HepG2 (cell line): ENCODE results near the gene CRADD. TPM values are rescaled to one million over a fixed set of nuclear protein-coding genes. Genes with fewer than 3 reads are reported as not detected.
A peak's percentile ranks its signal among the peaks of the same experiment; 100 is the strongest.

Experiments used
- ATAC-seq: fragments of 200-7000 bp; cut with Tn5 transposase; 3 replicates; pipeline ENCODE4 v1.9.1; 2020; ENCODE audit warnings: mild to moderate bottlenecking, moderate library complexity
- BruUV-seq: library from RNA; stranded (reverse); fragments of 400-500 nt; replicated peaks from 2 replicates; lab custom pipeline; 2021; lab: Mats Ljungman, UMichigan
- CTCF ChIA-PET: fragments of 300-600 bp; formaldehyde crosslinking; extraction: SDS; loops from one replicate; lab custom pipeline; 2021; ENCODE audit warnings: low total read pairs, inconsistent platforms, low intra/inter-chr PET ratio; lab: Yijun Ruan, JAX
- POLR2A ChIA-PET: fragments of 350-600 bp; sonication (Branson Sonifier 250); formaldehyde crosslinking; loops from one replicate; lab custom pipeline; 2020; ENCODE audit warnings: antibody characterized with exemption, inconsistent platforms; lab: Yijun Ruan, JAX
- DNase-seq: peaks from one replicate; pipeline ENCODE4 v3.0.0-alpha.2; 2015; ENCODE audit warnings: low spot score
- FAIRE-seq: peaks from 3 replicates; lab custom pipeline; 2011; peaks lifted over from hg19 to GRCh38; lab: Jason Lieb, UNC
- H2AFZ ChIP-seq: one replicate; pipeline ENCODE4 v1.6.1; 2011; ENCODE audit warnings: low read length, inconsistent platforms
- H3K27ac ChIP-seq: fragments of 300-600 bp; 3 replicates; pipeline ENCODE4 v1.8.0; 2011; ENCODE audit warnings: mixed run types, mild to moderate bottlenecking, mixed read lengths, low read length, inconsistent platforms; ENCODE audit not compliant: insufficient read depth; ENCODE audit errors: extremely low read length
- H3K27me3 ChIP-seq, 2 experiments: fragments of 200-600 bp in 1 of 2; 2 replicates in 1 of 2; 3 replicates in 1 of 2; pipeline versions ENCODE4 v1.6.0 to v1.8.0; 2011; ENCODE audit warnings: low read length in 2 of 2, mild to moderate bottlenecking in 2 of 2, moderate library complexity in 2 of 2, inconsistent platforms in 1 of 2; ENCODE audit not compliant: insufficient read depth in 2 of 2, control insufficient read depth in 1 of 2
- H3K36me3 ChIP-seq, 2 experiments: fragments of 200-600 bp in 1 of 2; replicated peaks in 1 of 2; 2 replicates in 1 of 2; 3 replicates in 1 of 2; pipeline versions ENCODE4 v1.5.1 to v1.8.0; 2011; ENCODE audit warnings: low read length in 2 of 2, inconsistent platforms in 1 of 2; ENCODE audit not compliant: insufficient read depth in 2 of 2, control insufficient read depth in 1 of 2
- H3K4me1 ChIP-seq: 2 replicates; pipeline ENCODE4 v1.5.1; 2012; ENCODE audit warnings: low read length, inconsistent platforms; ENCODE audit not compliant: insufficient read depth
- H3K4me2 ChIP-seq: 2 replicates; pipeline ENCODE4 v1.6.0; 2011; ENCODE audit warnings: low read depth, low read length, inconsistent platforms
- H3K4me3 ChIP-seq, 3 experiments: fragments of 200-600 bp in 1 of 3; sonication (generic), shearing (Covaris generic) in 1 of 3; replicated peaks in 1 of 3; 2 replicates each; pipeline ENCODE4 v1.5.1; 2011 to 2016; ENCODE audit warnings: low read length in 3 of 3, inconsistent platforms in 2 of 3, low read depth in 2 of 3, mild to moderate bottlenecking in 2 of 3, control low read depth in 1 of 3, mixed read lengths in 1 of 3; ENCODE audit not compliant: insufficient read depth in 1 of 3
- H3K79me2 ChIP-seq: one replicate; pipeline ENCODE4 v1.6.1; 2011; ENCODE audit warnings: low read length, inconsistent platforms; ENCODE audit not compliant: insufficient read depth
- H3K9ac ChIP-seq: 2 replicates; pipeline ENCODE4 v1.6.0; 2011; ENCODE audit warnings: mild to moderate bottlenecking, low read depth, low read length, inconsistent platforms; ENCODE audit not compliant: insufficient read depth
- H3K9me3 ChIP-seq: 2 replicates; pipeline ENCODE4 v1.5.1; 2012; ENCODE audit warnings: mild to moderate bottlenecking, low read length
- H4K20me1 ChIP-seq: 2 replicates; pipeline ENCODE4 v1.6.0; 2011; ENCODE audit warnings: inconsistent platforms, mild to moderate bottlenecking, low read length, moderate library complexity; ENCODE audit not compliant: insufficient read depth
- AKAP8 ChIP-seq: sonication (generic); formaldehyde crosslinking; IDR thresholded peaks from 2 replicates; pipeline ENCODE4 v1.5.1; 2020; ENCODE audit warnings: mild to moderate bottlenecking, missing genetic modification reagents
- CEBPB ChIP-seq: IDR thresholded peaks from 2 replicates; pipeline ENCODE4 v1.6.1; 2011; ENCODE audit warnings: low read depth, low read length, improper control_type of control experiment, borderline replicate concordance
- FOSL2 ChIP-seq: sonication (generic); formaldehyde crosslinking; IDR thresholded peaks from 2 replicates; pipeline ENCODE4 v1.4.0; 2020; ENCODE audit warnings: missing genetic modification reagents
- HCFC1 ChIP-seq: fragments of 150-350 bp; IDR thresholded peaks from 2 replicates; pipeline ENCODE4 v1.6.1; 2014; ENCODE audit warnings: low read depth, low read length
- HOMEZ ChIP-seq: IDR thresholded peaks from 2 replicates; pipeline ENCODE4 v1.6.1; 2016; ENCODE audit warnings: low read depth
- KLF16 ChIP-seq, 2 experiments: sonication (generic) in 1 of 2; formaldehyde crosslinking in 1 of 2; IDR thresholded peaks; 2 replicates each; pipeline versions ENCODE4 v1.6.1 to v1.8.0; 2016 to 2023; ENCODE audit warnings: missing genetic modification reagents in 2 of 2, missing compliant biosample characterization in 1 of 2
- NFYC ChIP-seq: IDR thresholded peaks from 2 replicates; pipeline ENCODE4 v1.6.1; 2016; ENCODE audit warnings: missing genetic modification reagents, missing compliant biosample characterization
- NRL ChIP-seq: sonication (generic); formaldehyde crosslinking; IDR thresholded peaks from 2 replicates; pipeline ENCODE4 v1.5.0; 2020; ENCODE audit warnings: missing genetic modification reagents, mild to moderate bottlenecking, moderate library complexity, borderline replicate concordance
- POLR2G ChIP-seq: fragments of 200-400 bp; formaldehyde crosslinking; IDR thresholded peaks from 2 replicates; pipeline ENCODE4 v1.6.1; 2018; ENCODE audit warnings: mild to moderate bottlenecking, low read depth, low read length, moderate library complexity
- REXO4 ChIP-seq: sonication (generic); formaldehyde crosslinking; IDR thresholded peaks from 2 replicates; pipeline ENCODE4 v1.8.0; 2022; ENCODE audit warnings: missing genetic modification reagents, mild to moderate bottlenecking, borderline replicate concordance
- ZNF569 ChIP-seq: sonication (generic); formaldehyde crosslinking; IDR thresholded peaks from 2 replicates; pipeline ENCODE4 v1.5.0; 2020; ENCODE audit warnings: mild to moderate bottlenecking, missing genetic modification reagents, moderate library complexity, borderline replicate concordance
- ZNF572 ChIP-seq: sonication (generic); formaldehyde crosslinking; IDR thresholded peaks from 2 replicates; pipeline ENCODE4 v1.5.1; 2020; ENCODE audit warnings: mild to moderate bottlenecking, missing genetic modification reagents
- ZNF737 ChIP-seq: sonication (generic); formaldehyde crosslinking; IDR thresholded peaks from 2 replicates; pipeline ENCODE4 v1.5.0; 2020; ENCODE audit warnings: missing genetic modification reagents, mild to moderate bottlenecking, borderline replicate concordance
- WGBS: methylation state at CpG from one replicate; pipeline ENCODE4 v1.1.6; 2017; ENCODE audit warnings: low lambda C conversion rate; 5-methylcytosine and 5-hydroxymethylcytosine counted together
- in situ Hi-C: cut with HindIII; loops from 2 replicates; pipeline ENCODE4 v1.10.0; 2017; ENCODE audit warnings: low pct_unique_long_range_greater_than_20kb; ENCODE audit not compliant: extremely low pct_ligation_motif_present
- intact Hi-C: fragments of 100-400 bp; cut with micrococcal nuclease; formaldehyde crosslinking; loops from one replicate; pipeline ENCODE4 v1.10.0; 2022; ENCODE audit not compliant: unreplicated experiment
- polyA plus RNA-seq, 8 experiments: library from polyadenylated mRNA; depleted of rRNA in 3 of 8; stranded (reverse) in 7 of 8; unstranded in 1 of 8; fragments of >200 nt; fragmentation: Illumina TruSeq in 4 of 8; extraction: Trizol in 4 of 8; gene quantifications; 2 replicates each; pipeline versions ENCODE4 v1.2.1 to v1.2.3, GENCODE V29; 2011 to 2016; ENCODE audit warnings: low read depth in 4 of 8, missing spikeins in 1 of 8, mixed read lengths in 1 of 8; ENCODE audit not compliant: insufficient read depth in 1 of 8
- total RNA-seq, 5 experiments: library from RNA; depleted of rRNA; stranded (reverse); fragments of >200 nt; fragmentation: Illumina TruSeq; extraction: Trizol; gene quantifications; 2 replicates each; pipeline ENCODE4 v1.2.3, GENCODE V29; 2016; ENCODE audit warnings: low read depth in 1 of 5
- TF ChIP-seq, protein P1 (sequence below): sonication (generic); formaldehyde crosslinking; IDR thresholded peaks from 2 replicates; pipeline ENCODE4 v1.4.0; 2020; ENCODE audit warnings: low read depth, mild to moderate bottlenecking, missing genetic modification reagents

The CRADD gene
- total and polyA plus RNA-seq, 2 of the 13 experiments (the other 11 are each of a cell fraction or from before 2014, with no cell fraction given): 12.4 to 18.8 TPM

DNA sequence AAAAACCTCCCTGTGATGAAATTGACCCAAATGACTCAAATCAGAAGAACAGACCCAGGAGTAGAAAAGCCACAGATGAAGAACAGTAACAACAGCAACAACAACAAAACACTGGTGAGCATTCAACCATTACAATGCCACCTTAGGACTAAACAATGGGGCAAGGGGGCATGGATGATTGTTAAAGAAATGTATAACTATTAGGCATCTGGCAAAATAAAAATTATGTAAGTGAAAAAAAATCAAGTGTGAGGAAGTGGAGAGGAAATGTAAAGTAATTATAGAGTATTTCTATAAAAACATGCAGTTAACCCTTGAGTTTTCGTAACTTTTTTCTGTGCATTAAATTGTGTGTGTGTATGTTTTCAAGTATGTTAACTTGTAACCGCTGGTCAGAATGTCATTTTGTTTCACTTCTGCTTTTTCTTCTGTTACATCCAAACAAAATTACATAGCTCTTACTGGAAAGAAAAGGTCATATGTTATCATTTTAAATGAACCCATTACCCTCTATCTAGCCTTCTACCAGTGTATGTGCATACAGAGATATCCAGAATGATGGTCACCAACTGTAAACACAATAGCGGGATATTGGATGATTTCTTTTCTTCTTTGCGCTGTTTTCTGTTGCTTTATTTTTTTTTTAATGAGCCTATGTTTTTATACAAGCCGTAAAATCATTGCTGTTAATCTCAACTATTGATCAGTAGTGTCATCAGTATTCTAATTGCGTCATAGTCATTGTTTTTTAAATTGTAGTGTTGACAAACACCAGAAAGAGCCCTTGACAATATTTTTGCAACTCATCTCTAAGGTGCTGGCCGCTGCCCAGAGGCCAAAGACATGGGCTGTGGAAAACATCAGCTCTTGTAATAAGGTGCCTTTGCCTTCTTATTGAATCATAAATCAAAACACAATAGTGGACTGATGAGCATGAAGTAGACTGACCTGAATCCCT is 170.6 kb downstream of the CRADD start:
- intact Hi-C loops (no loop called here), in situ Hi-C loops (no loop called here)
- no peaks in the 10 kb centered on the region for H3K27me3 ChIP-seq
- H4K20me1 ChIP-seq: no peaks in the 10 kb centered on the region
- BruUV-seq: no TSS peak
- POLR2A ChIA-PET: no interaction called here
- no peak overlapping the region for H2AFZ ChIP-seq
- H3K4me1 ChIP-seq: no peaks in the 10 kb centered on the region
- no peak overlapping the region for H3K27ac ChIP-seq
- FAIRE-seq: no peak
- H3K79me2 ChIP-seq: no peaks in the 10 kb centered on the region
- no peaks in the 10 kb centered on the region; a peak in 1 of 5 replicates for H3K36me3 ChIP-seq
- H3K4me3 ChIP-seq: no peak overlapping the region
- DNase-seq: no peak
- no peaks in the 10 kb centered on the region for H3K9me3 ChIP-seq
- TF ChIP-seq CEBPB (peak; percentile 38; the same call in 1 of the 2 replicates), HCFC1 (no peak)
- WGBS: 93% methylated on average over 7 of the region's 7 CpGs
- no peak overlapping the region for H3K9ac ChIP-seq
- no peak for ATAC-seq
- H3K4me2 ChIP-seq: no peak overlapping the region
- CTCF ChIA-PET: no interaction called here

- Histone ChIP-seq H3K4me3 (no peak overlapping the region), H3K9ac (no peak overlapping the region), H3K4me2 (no peak overlapping the region), H3K36me3 (no peaks in the 10 kb centered on the region; a peak in 1 of 5 replicates), H4K20me1 (no peaks in the 10 kb centered on the region), H2AFZ (no peak overlapping the region), H3K79me2 (no peaks in the 10 kb centered on the region), H3K27ac (no peak overlapping the region), H3K27me3 (no peaks in the 10 kb centered on the region), H3K4me1 (no peaks in the 10 kb centered on the region), H3K9me3 (no peaks in the 10 kb centered on the region)
- DNase-seq (no peak), ATAC-seq (no peak), FAIRE-seq (no peak)
- in situ Hi-C loops (no loop called here), intact Hi-C loops (no loop called here)
- ChIA-PET POLR2A (no interaction called here), CTCF (no interaction called here)
- no TSS peak for BruUV-seq
- WGBS: 86% methylated on average over 11 of the region's 11 CpGs
- no peak for TF ChIP-seq HOMEZ
- TF ChIP-seq KLF16 (CRISPR knock-in tag; IDR thresholded peaks at IDR 0.05): no peak
- no peak for TF ChIP-seq REXO4 (CRISPR knock-in tag)
- no peak for TF ChIP-seq AKAP8 (CRISPR knock-in tag)
- TF ChIP-seq, protein P1, sequence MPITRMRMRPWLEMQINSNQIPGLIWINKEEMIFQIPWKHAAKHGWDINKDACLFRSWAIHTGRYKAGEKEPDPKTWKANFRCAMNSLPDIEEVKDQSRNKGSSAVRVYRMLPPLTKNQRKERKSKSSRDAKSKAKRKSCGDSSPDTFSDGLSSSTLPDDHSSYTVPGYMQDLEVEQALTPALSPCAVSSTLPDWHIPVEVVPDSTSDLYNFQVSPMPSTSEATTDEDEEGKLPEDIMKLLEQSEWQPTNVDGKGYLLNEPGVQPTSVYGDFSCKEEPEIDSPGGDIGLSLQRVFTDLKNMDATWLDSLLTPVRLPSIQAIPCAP (CRISPR knock-in tag): no peak
- no peak for TF ChIP-seq FOSL2 (CRISPR knock-in tag)
- no peak for TF ChIP-seq ZNF737 (CRISPR knock-in tag)
- TF ChIP-seq NRL (CRISPR knock-in tag): no peak
- no peak for TF ChIP-seq POLR2G
- TF ChIP-seq ZNF569 (CRISPR knock-in tag): no peak
- TF ChIP-seq ZNF572 (CRISPR knock-in tag): no peak
- TF ChIP-seq NFYC (CRISPR knock-in tag): no peak
Observed at GRCh38 chr12:93848523-93849101, 171.4 kb downstream of the CRADD start.
